ENCODE results near the gene PFKL. TPM values are rescaled to one million over a fixed set of nuclear protein-coding genes. Genes with fewer than 3 reads are reported as not detected.

The PFKL gene
- total RNA-seq, result 100 to 1,000 TPM; 218 to 221 TPM

DNA sequence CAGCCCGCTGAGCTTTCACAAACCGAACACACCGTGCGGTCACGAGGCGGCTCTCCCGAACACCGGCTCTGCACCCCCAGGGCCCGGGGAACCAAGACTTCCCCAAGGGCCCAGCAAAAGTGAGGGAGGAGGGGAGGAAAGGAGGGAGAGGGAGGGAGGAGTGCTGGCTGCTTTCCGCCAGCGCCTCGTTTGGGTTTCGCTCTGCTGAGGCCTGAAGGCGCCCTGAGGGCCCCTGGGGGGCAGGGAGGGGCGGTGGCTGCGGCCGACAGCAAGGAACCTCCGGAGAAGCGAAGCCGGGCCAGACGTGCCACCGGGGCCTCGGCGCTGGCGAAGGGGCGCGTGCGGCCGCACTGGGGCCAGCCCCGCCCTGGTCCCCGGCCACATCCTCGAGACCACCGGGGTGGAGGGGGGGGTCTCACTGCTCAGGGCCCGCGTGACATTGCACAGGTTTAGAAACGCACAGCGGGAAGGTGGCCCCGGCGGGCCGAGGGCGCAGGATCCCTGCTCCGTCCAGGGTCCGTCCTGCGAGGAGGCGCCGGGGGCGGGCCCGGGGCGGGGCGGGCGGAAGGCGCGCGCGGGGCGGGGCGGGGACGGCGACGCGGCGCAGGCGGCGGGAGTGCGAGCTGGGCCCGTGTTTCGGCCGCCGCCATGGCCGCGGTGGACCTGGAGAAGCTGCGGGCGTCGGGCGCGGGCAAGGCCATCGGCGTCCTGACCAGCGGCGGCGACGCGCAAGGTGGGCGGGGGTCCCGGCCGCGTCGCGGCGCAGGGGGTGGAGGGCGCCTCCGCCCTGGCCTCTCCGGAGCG, at the start of gene PFKL:
Gene PFKL, plus strand, starts transcription at position 596 of the 804 bp plus-strand sequence. Its CDS starts 53 bp downstream, at position 649.
- DNase-seq, result peak; percentile 77
- H3K27ac Mint-ChIP-seq, result peak within 1 kb of the TSS; percentile 96
- CTCF ChIA-PET, result interaction anchor here (0.6 to 0.8 kb wide), 2 partner anchors 180 to 222 kb away, joined by 3 to 4 read pairs; no protein-coding TSS in a partner anchor
- peak within 1 kb of the TSS; percentile 83 for H3K4me3 Mint-ChIP-seq
- POLR2A ChIA-PET, result no interaction called here
- H3K9me3 Mint-ChIP-seq, result no peaks in the 10 kb centered on the region
- H3K4me1 Mint-ChIP-seq, result peaks cover 60% of the 10 kb centered on the region
- peaks cover 13% of the 10 kb centered on the region for H3K36me3 Mint-ChIP-seq (ENCODE audit: low read depth)
- H3K27me3 Mint-ChIP-seq, result no peaks in the 10 kb centered on the region

GRCh38 chr21:44253832-44254710, 45.8 kb upstream of the PFKL start:
- H3K36me3 Mint-ChIP-seq (ENCODE audit: low read depth), result no peaks in the 10 kb centered on the region
- H3K27me3 Mint-ChIP-seq, result peaks cover 8% of the 10 kb centered on the region
- ChIA-PET CTCF (no interaction called here), POLR2A (no interaction called here)
- no peak for DNase-seq
- H3K27ac Mint-ChIP-seq, result no peak overlapping the region
- H3K4me1 Mint-ChIP-seq, result no peaks in the 10 kb centered on the region
- H3K4me3 Mint-ChIP-seq, result no peak overlapping the region
- no peaks in the 10 kb centered on the region for H3K9me3 Mint-ChIP-seq

- no peaks in the 10 kb centered on the region for H3K9me3 Mint-ChIP-seq
- no peak for DNase-seq
- no peaks in the 10 kb centered on the region for H3K4me1 Mint-ChIP-seq
These were observed 44.3 kb upstream of the PFKL start for GRCh38 chr21:44255511-44255981.

DNA sequence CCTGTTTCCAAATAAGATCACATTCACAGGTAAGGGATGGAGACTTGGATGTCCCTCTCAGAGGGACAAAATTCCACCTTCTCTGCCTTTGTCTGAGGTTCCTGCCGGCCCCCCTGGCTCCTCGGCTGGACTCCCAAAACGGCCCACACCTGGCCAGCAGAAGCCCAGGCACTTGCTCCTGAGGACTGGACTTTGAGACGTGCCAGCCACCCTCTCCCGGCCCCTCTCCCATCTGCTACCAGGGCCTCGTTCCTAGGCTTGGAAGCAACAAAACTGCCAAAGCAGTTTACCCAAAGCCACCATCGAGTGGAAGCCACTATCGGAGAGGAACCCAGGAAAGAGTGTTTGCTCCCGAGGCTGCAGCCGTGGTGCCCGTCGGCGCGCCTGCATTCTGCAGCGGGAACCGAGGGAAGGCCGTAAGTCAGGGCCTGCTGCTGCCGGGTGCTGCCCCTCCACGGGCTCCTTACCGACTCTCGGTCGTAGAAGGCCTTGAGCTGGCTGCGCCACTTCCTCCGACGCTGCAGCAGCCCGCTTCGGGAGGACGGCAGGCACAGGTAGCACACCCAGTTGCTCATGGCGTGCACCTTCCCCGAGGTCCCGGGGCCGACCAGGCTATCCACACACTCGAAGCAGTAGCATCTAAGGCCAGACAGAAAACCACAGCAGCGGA, 41.7 kb upstream of the PFKL start:
- H3K4me1 Mint-ChIP-seq, result no peaks in the 10 kb centered on the region

More at GRCh38 chr21:44255511-44255981, 44.3 kb upstream of the PFKL start:
- Mint-ChIP-seq H3K27me3 (peaks cover 11% of the 10 kb centered on the region), H3K27ac (no peak overlapping the region), H3K36me3 (ENCODE audit: low read depth) (no peaks in the 10 kb centered on the region), H3K4me3 (no peak overlapping the region)
- POLR2A ChIA-PET, result no interaction called here
- CTCF ChIA-PET, result no interaction called here

GRCh38 chr21:44259082-44259705, 40.7 kb upstream of the PFKL start:
- no peaks in the 10 kb centered on the region for H3K9me3 Mint-ChIP-seq
- DNase-seq, result no peak
- no peaks in the 10 kb centered on the region for H3K36me3 Mint-ChIP-seq (ENCODE audit: low read depth)
- no peak overlapping the region for H3K27ac Mint-ChIP-seq
- ChIA-PET CTCF (no interaction called here), POLR2A (no interaction called here)
- H3K4me3 Mint-ChIP-seq, result no peak overlapping the region
- H3K4me1 Mint-ChIP-seq, result no peaks in the 10 kb centered on the region
- H3K27me3 Mint-ChIP-seq, result peaks cover 6% of the 10 kb centered on the region

More for the DNA sequence above, 41.7 kb upstream of the PFKL start:
- POLR2A ChIA-PET, result no interaction called here
- Mint-ChIP-seq H3K36me3 (ENCODE audit: low read depth) (no peaks in the 10 kb centered on the region), H3K27me3 (peaks cover 11% of the 10 kb centered on the region), H3K4me3 (no peak overlapping the region), H3K27ac (no peak overlapping the region), H3K9me3 (no peaks in the 10 kb centered on the region)
- CTCF ChIA-PET, result no interaction called here
- DNase-seq, result no peak

DNA sequence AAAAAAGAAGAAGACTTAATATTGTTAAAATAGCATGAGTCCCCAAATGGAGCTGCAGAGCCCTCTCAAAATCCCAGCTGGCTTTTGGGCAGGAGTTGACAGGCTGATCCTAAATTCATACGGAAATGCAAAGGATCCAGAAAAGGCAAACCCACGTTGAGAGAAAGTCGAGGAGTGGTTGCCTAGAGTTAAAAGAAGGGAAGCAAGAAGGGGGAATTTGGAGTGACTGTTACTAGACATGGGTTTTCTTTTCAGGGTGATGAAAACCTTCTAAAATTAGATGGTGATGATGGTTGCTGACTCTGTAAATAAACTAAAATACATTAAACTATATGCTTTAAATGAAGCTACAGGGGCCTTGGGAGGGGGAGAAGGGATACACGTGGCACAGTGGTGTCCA, 39.8 kb upstream of the PFKL start:
- ChIA-PET POLR2A (no interaction called here), CTCF (no interaction called here)
- Mint-ChIP-seq H3K27me3 (peaks cover 3% of the 10 kb centered on the region), H3K4me3 (no peak overlapping the region), H3K9me3 (no peaks in the 10 kb centered on the region), H3K36me3 (ENCODE audit: low read depth) (no peaks in the 10 kb centered on the region), H3K27ac (no peak overlapping the region), H3K4me1 (no peaks in the 10 kb centered on the region)
- DNase-seq, result no peak

GRCh38 chr21:44260791-44261631, 38.8 kb upstream of the PFKL start:
- Mint-ChIP-seq H3K27ac (no peak overlapping the region), H3K27me3 (peaks cover 3% of the 10 kb centered on the region), H3K9me3 (no peaks in the 10 kb centered on the region), H3K4me1 (no peaks in the 10 kb centered on the region), H3K36me3 (ENCODE audit: low read depth) (no peaks in the 10 kb centered on the region), H3K4me3 (no peak overlapping the region)
- ChIA-PET CTCF (no interaction called here), POLR2A (no interaction called here)
- DNase-seq, result no peak

DNA sequence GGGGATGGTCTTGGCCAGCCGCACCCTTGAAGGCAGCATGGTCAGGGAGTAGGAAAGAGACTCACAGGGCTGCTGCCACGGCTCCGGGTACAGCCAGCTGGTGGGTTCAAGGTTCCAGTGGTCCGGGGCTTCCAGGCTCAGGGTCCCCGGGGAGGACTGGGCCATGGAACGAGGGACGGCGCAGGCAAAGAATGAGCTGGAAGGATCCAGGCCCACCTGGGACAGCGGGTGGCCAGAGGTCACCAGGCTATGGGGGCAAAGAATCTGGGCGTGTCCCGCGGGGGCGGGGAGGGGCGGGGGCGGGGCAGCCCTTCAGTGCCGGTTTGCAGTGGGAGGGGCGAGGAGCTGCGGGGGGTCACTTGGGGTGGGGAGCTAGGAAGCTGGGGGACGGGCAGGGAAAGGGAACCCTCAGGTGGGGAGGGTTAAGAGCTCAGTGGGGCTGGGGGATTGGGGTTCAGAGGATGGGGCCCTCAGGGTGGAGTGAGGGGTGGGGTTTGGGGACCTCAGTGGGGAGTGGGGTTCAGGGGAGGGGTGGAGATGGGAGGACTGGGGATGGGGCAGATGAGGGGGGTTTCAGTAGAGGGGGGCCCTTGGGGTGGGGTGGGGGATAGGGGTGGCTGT, 38.1 kb upstream of the PFKL start, which contains the start of gene DNMT3L:
Gene DNMT3L, minus strand, starts transcription at position 223 of the 621 bp plus-strand sequence. CDS start 638 bp downstream, outside the sequence.
- DNase-seq, result no peak
- H3K9me3 Mint-ChIP-seq, result no peaks in the 10 kb centered on the region
- no peak within 1 kb of the TSS for H3K4me3 Mint-ChIP-seq
- no peaks in the 10 kb centered on the region for H3K4me1 Mint-ChIP-seq
- H3K27me3 Mint-ChIP-seq, result peaks cover 3% of the 10 kb centered on the region
- no peak within 1 kb of the TSS for H3K27ac Mint-ChIP-seq
- ChIA-PET POLR2A (no interaction called here), CTCF (no interaction called here)
- no peaks in the 10 kb centered on the region for H3K36me3 Mint-ChIP-seq (ENCODE audit: low read depth)

GRCh38 chr21:44262338-44263056, 37.4 kb upstream of the PFKL start:
- ChIA-PET POLR2A (no interaction called here), CTCF (no interaction called here)
- no peak overlapping the region for H3K4me3 Mint-ChIP-seq

DNA sequence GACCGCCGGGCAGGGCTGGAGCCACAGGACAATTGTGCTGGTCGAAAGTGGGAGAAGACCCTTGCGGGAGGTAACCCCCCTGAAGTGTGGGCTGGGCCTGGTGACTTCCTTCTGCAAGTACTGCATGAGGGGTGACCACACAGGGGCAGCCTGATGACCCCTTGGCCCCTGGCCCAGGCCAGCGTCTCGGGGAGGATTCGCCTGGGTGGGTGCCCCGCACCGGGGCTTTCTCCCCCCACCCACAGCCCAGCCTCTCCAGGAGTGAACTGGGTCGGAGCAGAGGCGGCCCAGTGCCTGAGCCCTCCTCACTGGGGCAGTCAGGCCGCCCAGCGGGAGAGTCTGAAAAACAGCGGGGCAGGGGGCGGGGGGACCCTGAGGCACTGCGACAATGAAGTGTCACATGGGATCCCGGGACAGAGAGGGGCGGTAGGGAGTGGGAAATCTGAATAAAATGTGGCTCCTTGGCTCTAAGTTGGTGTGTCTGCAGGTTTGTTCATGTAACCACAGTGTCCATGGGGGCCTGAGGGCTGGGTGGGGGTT, 36.6 kb upstream of the PFKL start:
- no peaks in the 10 kb centered on the region for H3K9me3 Mint-ChIP-seq
- no peak for DNase-seq
- H3K27me3 Mint-ChIP-seq, result peaks cover 3% of the 10 kb centered on the region
- H3K4me1 Mint-ChIP-seq, result no peaks in the 10 kb centered on the region
- no peak overlapping the region for H3K4me3 Mint-ChIP-seq
- CTCF ChIA-PET, result no interaction called here
- no peaks in the 10 kb centered on the region for H3K36me3 Mint-ChIP-seq (ENCODE audit: low read depth)
- H3K27ac Mint-ChIP-seq, result no peak overlapping the region
- POLR2A ChIA-PET, result no interaction called here

More at GRCh38 chr21:44262338-44263056, 37.4 kb upstream of the PFKL start:
- no peaks in the 10 kb centered on the region for H3K36me3 Mint-ChIP-seq (ENCODE audit: low read depth)
- peaks cover 3% of the 10 kb centered on the region for H3K27me3 Mint-ChIP-seq
- no peaks in the 10 kb centered on the region for H3K9me3 Mint-ChIP-seq
- no peak overlapping the region for H3K27ac Mint-ChIP-seq
- DNase-seq, result no peak
- H3K4me1 Mint-ChIP-seq, result no peaks in the 10 kb centered on the region

DNA sequence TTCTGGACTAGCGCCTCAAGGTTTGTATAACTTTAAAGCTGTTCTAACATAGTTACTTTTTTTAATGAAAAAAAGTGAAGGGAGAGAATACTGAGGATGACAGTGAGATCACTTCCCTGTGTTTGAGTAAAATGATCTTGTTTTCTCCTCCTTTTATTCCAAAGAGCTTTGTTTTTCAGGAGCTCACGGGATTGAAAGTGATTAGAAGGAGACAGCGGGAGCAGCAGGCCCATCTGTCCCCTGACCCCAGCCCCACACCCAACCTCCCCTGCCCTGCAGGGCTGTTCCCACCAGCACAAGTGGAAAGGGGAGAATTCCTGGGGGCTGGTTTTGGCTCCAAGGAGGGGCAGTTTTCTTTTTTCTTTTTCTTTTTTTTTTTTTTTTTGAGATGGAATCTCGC, 36.1 kb upstream of the PFKL start:
- no peaks in the 10 kb centered on the region for H3K9me3 Mint-ChIP-seq
- no peaks in the 10 kb centered on the region for H3K36me3 Mint-ChIP-seq (ENCODE audit: low read depth)
- peaks cover 3% of the 10 kb centered on the region for H3K27me3 Mint-ChIP-seq
- H3K4me3 Mint-ChIP-seq, result no peak overlapping the region
- H3K4me1 Mint-ChIP-seq, result no peaks in the 10 kb centered on the region
- H3K27ac Mint-ChIP-seq, result no peak overlapping the region
- ChIA-PET POLR2A (no interaction called here), CTCF (no interaction called here)
- DNase-seq, result no peak
